ENCODE results near the gene METTL6.
"Not testable (repeated sequence)": the region's sequence is repeated elsewhere in the genome, so short reads cannot be mapped to it uniquely, and the experiment has no call there.

The METTL6 gene

DNA sequence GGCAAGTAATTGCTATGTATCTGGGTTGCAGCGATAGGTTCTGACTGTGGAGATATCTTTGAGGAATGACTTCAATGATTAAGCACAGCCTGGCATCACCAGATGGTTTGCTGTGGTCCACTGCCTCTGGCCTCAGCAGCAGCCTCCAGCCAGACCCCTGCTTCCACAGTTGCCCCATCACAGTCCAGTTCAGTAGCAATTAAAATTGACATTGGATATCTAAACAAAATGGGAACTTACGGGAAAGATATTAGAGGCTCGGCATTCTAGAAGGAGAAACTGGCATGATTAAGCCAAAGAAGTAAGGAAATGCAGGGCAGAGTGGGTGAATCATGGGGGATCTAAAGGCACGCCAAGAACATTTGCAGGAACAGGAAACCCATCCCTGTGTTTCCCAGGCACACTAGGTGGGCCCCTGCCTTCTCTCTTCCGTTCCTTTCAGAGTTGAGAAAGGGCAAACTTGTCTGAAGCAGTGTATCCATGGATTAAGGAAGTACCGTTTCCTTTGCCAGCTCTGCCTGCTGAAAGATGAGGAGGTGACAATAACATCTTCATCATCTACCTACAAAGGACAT lies 58.7 kb downstream of the METTL6 start:
- no peak for DNase-seq (ENCODE audit: low spot score)

DNA sequence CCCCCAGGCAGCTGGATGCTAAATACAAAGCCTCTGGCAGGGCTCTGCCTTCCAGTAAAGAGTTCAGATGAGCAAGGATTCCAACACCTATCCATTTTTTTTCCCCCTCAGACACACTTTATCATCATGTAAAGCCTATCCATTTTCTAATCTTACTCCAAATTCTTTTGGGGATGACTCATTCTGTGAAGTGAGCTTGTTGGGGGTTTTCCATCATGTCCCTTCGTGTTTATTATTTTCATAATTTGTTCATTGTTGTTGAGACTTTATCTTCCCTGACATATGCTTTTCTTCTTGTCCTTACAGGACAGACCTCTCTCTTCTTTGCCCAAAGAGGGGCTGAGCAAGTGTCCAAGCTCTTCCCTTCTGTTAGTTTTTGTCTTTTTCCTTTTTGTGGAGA lies 60.3 kb downstream of the METTL6 start:
- DNase-seq (ENCODE audit: low spot score) = no peak

DNA sequence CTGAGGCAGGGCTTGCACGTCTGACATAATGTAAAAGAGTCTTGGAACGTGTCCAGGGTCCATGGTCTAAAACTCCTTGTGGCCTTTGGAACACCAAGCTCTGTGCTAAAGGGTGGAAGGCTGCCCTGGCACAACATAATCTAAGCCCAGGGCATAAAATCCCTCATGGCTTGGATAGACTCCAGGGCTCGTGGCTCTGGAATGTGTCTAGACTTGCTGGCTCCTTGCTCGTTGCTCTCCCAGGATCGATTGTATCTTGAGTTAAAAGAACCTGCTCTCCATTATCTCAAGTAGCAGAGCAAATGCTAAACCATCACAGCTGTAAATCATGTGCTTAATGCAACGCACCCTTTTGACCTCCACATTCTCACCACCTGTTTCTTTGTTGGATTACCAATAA lies 63.3 kb downstream of the METTL6 start:
- not testable (repeated sequence) for DNase-seq (ENCODE audit: low spot score)

DNA sequence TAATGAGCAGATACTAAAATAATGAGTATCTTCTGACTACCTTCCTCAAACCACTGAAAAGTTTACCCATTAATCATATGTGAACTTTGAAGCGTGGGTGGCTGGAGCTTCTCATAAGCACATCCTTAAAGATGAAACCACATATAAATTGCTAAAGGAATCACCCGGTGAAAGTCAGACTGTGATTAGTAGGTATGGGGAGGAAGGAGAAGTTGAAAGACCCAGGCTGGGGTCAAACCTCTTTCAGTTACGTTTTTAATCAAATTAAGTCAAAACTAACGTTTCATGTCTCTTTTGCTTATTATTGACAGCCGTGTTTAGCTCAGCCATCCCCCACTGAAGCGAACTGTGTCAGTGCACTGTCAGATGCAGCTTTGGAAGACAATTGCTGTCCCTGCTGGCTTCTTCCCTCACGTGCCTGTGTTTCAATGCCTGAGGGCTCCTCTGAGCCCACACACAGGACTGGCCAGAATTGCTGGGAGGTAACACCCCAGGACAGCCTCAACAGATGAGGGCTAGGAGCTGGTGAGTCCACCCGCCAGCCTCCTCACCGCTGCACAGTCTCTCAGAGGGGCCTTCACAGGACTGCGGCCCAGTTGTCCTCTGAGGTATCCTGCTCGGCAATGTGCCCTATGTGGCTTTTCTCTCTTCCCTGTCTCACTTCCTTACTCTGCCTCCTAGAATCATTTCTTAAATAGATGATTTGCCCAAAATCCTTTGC lies 65.7 kb downstream of the METTL6 start:
- DNase-seq (ENCODE audit: low spot score) = no peak

DNA sequence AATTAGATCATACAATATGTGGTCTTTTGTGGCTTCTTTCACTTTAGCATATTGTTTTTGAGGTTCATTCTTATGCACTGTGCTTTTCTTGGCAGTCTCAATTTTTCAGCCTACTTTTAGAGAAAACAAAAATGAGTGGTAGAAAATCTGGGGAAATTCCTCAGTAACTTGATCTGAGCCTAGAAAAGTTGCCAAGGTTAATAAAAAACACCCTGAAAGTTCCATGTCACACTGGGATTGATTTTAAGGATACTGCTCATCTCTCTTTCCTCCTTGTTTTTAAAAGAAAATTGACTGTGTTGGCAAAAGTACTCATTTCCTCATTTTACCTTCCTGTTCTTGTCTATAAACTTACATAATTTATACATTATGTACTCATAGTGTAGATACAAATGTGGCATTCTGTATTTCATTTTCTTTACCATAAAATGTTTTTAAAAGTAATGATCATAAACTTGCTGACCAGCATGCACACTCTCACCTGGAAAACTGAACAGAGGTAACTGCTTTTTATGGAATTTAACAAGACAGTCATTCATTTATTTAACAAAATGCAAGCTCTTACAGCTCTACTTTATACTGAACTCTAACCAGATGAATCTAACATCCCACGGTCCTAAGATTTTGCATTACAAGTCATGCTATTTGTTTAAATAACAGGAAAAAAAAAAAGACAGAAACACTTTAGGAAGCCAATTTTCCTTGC lies 66.4 kb downstream of the METTL6 start:
- no peak for DNase-seq (ENCODE audit: low spot score)
